Stimulated activated CD4-positive, alpha-beta T cell treated with anti-CD3 and anti-CD28 coated beads, TNF-alpha, amount 100 ng/mL, for 4 hours (primary cell): ENCODE data around the gene CUEDC1.

Experiments
- DNase-seq, 3 experiments: peaks; one replicate each; pipeline ENCODE4 v3.0.0-alpha.2; 2020; ENCODE audit warnings: low read depth in 3 of 3

CUEDC1 gene

GRCh38 chr17:57955183-57955931 lies at the start of gene CUEDC1:
Gene CUEDC1 (minus strand): TSS chr17:57955412. CDS start chr17:57885564, 69,848 bp downstream.
- peak; percentile 34 to 43 (median 40) for DNase-seq

DNA sequence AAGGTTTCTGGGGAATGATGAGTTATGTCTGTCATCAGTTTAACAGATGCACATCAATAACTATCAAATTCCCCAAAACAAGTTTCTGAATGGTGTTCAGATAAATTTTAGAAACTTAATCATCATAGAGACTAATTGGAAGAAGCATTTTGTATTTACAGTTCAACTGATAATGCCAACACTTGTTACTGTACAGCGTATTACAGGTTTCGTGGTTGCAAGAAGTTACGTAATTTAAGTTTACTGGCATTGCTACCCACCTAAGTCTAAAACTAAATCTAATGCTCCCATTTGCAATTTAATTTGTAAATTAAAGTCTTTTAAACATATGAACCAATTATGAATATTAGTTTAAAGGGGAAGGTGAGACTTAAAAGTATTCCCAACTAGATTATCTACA lies 48.8 kb upstream of the CUEDC1 start:
- no peak for DNase-seq

DNA sequence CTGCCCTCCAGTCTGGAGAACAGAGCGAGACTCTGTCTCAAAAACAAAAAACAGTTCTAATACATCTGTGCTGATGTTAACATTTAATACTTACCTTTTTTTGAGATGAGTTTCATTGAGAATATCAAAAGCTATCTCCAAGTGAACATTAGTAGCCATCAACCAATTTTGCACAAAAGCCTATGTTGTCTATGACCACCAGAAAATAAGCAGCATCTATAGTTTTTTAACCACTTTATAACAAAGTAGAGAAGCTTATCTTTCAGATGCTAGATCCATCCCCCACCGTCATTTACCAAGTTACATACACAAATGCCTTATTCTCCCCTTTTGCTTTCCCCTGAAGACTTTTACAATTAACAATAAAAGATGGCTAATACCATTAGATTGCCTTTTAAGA lies 47.8 kb upstream of the CUEDC1 start:
- DNase-seq = no peak

- DNase-seq = no peak
Measured at GRCh38 chr17:58002154-58002948, 47.1 kb upstream of the CUEDC1 start.

DNA sequence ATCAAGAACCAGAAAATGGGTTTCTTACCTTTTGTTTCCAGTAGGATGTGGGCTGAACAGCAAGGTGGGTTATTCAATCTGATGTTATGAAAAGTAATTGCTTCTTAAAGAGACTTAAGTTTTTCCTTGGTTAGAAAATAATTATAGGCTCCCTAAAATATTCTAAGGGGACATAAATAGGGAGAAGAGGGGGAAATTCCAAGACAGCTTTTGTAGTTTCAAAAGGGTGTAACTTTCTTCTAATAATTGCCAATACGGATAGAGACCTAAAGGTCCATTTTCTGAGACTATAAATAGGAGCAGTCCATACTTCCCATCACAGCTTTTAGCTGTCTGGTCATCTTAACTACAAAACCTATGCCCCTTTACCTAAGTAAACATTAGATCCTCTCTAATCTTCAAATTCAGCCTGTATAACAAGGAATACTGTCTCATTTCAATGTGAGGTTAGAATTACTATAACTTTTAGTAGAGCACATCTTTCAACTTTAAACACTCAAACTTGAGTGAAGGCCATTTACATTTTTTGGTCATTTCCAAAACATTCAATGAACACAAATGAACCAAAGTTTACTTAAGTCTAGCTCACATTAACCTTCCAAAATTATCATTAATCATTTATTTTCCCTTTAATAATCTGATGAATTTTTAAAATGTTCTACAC lies 46.4 kb upstream of the CUEDC1 start:
- no peak for DNase-seq

DNA sequence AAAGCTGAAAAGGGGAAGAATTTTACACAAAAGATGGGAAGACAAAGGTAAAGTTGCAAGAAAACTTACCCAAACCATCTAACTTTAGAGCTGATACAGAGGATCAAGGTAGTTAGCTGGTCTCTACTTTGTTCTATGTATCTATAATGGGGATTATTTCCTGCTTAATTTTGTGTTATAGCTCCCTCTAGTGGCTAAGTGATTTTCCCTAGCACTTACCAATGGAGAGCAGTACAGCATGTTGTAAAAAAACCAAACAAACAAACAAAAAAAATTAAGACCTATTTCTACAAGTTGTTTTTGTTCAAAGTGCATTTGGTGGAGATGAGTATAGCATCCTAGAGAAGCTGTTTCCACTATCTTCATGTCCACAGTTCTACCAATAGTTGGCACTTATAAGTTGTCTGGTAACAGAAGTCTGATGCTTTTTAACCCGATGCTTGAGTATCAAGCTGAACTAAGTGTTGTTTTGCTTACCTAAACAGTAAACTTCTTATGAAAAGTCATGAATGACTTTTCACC lies 44.3 kb upstream of the CUEDC1 start:
- no peak for DNase-seq

GRCh38 chr17:57999010-57999495 lies 43.8 kb upstream of the CUEDC1 start:
- no peak for DNase-seq

- no peak for DNase-seq
Measured at GRCh38 chr17:57997085-57997809, 42.0 kb upstream of the CUEDC1 start.

- peak in 2 of 3 experiments; percentile 31 to 34 for DNase-seq
Measured at GRCh38 chr17:57995076-57995956, 40.1 kb upstream of the CUEDC1 start.

DNA sequence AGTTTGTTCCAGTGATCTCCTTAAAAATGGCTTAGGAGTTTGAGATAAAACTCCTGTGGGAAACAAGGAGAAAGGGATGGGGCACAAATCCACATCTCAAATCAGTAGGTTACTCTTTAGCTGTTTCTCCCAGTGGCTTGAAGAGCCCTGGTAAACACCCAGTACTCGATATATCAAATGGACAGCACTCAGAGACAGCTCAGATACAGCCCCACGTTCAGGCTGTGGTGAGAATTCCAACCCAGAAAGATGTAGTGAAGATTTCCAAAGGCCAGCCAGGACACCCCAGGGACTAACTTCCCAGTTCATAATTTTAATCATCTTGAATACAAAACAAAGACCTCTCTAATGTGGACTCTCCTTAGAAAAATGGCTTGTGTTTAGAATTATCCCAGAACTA lies 39.2 kb upstream of the CUEDC1 start:
- no peak for DNase-seq

DNA sequence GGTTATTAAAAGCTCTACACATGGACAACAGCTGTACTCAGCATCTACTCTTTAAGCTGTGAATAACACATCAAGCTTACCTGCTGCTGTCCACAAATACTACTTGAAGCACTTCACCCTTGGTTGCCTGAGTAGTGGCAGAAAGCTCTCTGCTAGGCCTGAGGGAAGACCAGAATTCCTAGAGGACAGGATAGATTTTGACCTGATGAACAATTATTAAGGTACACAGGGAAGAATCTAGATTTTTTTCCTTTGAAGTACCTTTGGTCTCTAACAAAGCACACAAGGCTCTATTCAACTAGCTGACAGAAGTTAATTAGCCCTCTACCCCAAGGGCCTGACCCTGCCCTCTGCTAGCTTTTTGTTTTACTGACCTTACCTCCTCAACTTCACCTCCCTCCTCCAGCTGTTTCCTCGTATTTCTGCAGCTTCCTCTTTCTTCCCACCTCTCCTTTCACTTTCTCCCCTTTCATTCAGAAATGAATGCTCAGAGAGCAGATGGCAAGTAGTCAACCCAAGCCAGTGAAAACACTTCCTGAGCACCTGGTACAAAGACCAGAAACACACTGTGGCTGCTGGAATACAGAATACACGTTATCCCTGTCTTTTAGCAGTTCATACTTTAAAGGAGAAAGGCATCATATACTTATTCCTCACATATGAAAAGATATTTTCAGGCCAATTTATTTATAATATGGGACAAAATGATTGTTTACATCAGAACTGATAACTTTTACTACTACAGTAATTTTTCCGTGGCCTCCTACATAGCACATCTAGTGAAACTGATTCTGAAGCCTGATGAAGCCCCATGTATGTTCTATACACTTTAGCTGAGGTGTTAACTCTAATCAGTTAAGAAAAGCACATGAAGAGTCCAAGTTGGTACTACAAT lies 38.5 kb upstream of the CUEDC1 start:
- no peak for DNase-seq

GRCh38 chr17:57991537-57991936 lies 36.3 kb upstream of the CUEDC1 start:
- no peak for DNase-seq

DNA sequence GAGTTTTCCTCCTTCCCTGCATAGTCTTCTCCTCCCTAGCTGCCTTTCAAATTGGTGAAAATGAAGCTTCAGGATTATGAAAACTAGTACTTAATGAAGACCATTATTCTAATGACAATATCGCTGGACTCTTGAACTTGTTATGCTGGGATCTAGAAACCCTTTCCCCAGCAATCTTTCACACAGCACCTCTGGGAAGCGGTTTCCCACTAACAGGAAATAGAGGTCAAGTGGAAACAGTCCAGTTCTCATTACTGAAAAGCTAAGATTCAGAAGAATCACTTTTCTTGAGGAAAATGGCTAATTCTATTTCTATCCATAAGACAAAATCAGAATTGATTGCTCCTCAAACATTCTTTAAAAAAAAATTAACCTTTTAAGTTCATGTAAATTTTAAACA lies 34.8 kb upstream of the CUEDC1 start:
- DNase-seq = no peak

GRCh38 chr17:57988301-57989250 lies 33.4 kb upstream of the CUEDC1 start:
- peak in 2 of 3 experiments; percentile 41 to 67 for DNase-seq

DNA sequence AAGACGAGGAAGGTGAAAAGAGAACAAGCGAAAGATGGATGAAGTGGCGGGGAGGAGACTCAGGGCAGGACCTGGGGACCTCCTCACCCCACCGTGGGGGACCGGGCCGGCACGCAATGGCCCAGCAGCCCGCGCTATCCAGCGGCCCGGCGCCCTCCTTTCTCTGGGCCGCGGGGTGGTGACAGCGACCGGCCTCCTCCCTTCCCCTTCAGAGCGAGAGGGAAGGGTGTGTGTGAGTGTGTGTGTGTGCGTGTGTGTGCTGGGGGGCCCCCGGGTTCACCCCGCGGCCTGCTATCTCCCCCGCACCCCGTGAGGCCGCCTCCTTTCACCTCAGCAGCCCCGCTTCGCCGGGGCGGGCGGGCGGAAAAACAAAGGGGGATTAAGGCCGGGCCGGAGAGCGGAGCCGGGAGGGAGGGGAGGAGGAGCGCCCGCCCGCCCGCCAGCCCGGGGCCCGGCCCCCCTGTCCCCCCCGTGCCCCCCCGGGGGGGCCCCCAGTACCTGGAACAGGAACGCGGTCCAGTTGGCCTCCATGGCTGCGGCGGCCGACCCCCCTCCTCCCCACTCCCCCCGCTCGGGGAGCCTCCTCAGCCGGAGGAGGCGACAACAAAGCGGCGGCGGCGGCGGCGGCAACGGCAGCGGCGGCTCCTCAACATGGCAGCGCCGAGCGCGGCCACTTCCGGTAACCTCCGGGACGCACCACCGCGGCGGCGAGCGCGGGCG lies 32.5 kb upstream of the CUEDC1 start, which contains the start of gene VEZF1:
Gene VEZF1 (minus strand): TSS at position 674 of the 720 bp plus-strand sequence. CDS start 143 bp downstream, at position 531.
- DNase-seq = peak; percentile 16 to 63 (median 47)

- DNase-seq = peak in 2 of 3 experiments; percentile 5 to 11
Measured at GRCh38 chr17:57986841-57987580, 31.8 kb upstream of the CUEDC1 start.

GRCh38 chr17:57985675-57985974 lies 30.4 kb upstream of the CUEDC1 start:
- no peak for DNase-seq
